Measurements from ENCODE around the gene JAZF1.

GRCh38 chr7:28195910-28196620 is 15.5 kb upstream of the JAZF1 start:
- TF ChIP-seq CTCF (IDR thresholded peaks at IDR 0.05) (no peak), POLR2A (IDR thresholded peaks at IDR 0.05; ENCODE audit: low read depth) (no peak), POLR2AphosphoS5 (IDR thresholded peaks at IDR 0.05) (no peak)
